GM18502 (cell line): Measurements from ENCODE around the gene SHROOM3.
"Not testable (repeated sequence)": the region's sequence is repeated elsewhere in the genome, so short reads cannot be mapped to it uniquely, and the experiment has no call there.

Source experiments
- ATAC-seq: cut with Tn5 transposase; IDR thresholded peaks from one replicate; pipeline ENCODE4 v1.9.1; 2021; ENCODE audit warnings: mild to moderate bottlenecking; ENCODE audit not compliant: unreplicated experiment, poor library complexity

SHROOM3 gene

DNA sequence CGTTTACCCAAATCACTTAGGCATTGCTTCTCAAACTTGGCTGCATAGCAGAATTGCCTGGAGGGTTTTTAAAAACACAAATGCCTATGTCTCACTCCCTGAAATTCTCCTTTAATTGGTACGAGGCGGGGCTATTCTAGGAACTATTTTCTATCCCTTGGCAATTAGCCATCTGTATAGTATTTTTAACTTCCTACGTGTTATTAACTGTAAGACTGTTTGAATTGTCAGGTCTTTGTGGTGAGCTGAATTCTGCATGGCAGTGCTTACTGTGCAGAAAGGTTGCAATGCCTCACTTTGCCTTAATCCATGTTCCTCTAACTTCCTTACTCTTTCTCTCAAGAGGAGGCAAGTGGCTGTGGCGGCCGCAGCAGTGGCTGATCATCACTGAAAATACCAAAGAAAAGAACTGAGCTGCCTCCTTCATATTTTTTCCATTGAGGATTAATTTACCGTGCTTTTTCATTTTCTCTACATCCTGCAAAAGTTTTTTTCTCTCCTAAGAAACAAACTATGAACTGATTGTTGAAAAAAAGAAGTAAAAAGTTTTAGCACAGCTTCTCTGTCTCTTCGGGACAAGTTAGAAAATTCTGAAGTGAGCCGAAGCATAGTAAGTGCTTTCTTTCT lies at the start of gene SHROOM3:
TSS of gene SHROOM3 (plus strand) at position 329 of the 627 bp plus-strand sequence. CDS start 824 bp downstream, outside the sequence.
- ATAC-seq: no peak

DNA sequence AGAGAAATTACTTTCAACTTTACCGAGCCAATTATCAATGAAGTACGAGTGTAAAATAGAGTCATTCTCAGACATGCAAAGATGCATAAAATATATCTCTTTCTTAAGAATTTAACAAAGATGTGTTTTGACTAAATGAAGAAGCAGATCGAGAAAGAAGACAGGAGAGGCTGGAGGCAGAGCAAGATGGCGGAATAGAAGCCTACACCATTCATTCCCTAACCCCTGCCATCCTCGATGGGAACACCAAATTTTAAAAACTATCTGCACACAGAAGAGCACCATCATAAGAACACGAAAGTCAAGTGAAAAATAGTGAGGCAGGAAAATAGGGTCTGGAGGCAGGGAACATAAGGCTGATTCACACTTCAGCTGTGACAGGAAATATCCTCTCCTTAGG lies 49.1 kb upstream of the SHROOM3 start:
- no peak for ATAC-seq

DNA sequence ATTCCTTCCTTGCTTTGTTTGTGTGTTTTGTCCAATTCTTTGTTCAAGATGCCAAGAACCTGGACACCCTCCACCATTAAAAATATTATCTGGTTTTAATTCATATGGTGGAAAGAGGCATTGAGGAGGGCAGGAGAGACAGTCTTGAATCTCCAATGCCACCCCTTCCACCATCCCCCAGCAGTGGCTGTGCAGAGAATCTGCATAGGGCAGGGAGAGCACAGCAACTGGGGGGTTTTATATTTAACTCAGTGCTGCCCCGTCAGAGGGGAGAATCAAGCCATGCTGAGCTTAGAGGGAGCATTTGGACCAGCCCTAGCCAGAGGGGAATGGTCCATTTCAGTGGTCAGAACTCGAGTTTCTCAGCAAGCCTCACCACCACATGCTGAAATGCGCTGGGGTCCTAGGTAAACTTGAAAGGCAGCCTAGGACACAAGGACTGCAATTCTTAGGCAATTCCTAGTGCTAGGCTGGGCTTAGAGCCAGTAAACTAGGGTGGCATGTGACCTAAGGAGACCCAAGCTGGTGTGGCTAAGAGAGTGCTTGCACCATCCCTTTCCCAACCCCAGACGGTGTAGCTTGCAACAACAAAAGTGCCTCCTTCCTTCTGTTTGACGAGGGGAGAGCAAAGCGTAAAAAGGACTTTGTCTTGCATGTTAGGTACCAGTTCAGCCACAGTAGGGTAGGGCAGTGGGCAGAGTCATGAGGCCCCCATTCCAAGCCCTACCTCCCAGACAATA lies 48.3 kb upstream of the SHROOM3 start:
- ATAC-seq: no peak

DNA sequence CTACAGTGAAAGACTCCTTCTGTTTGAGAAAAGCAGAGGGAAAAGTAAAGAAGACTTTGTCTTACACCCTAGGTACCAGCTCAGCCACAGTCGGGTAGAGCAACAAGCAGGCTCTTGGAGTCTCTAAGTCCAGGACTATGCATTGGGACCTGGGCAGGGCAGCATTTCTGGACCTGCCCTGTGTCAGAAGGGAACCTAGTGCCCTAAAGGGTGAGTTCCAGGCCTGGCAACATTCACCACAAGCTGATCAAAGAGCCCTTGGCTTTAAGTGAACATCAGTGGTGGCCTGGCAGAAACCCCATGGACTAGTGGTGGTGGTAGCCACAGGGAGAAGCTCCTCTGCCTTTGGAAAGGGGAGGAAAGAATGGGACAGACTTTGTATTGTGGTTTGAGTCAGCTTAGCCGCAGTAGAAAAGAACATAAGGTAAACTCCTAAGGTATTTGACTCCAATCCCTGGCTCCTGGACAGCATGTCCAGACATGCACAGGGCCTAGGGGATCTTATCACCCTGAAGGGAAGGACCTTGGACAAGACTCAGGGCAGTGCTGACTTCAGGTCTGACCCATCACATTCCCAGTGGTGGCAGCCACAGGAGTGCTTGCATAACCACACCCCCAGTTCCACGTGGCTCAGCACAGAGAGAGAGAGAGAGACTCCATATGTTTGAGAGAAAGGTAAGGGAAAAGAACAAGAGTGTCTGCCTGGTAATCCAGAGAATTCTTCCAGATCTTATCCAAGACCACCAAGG lies 46.7 kb upstream of the SHROOM3 start:
- no peak for ATAC-seq

DNA sequence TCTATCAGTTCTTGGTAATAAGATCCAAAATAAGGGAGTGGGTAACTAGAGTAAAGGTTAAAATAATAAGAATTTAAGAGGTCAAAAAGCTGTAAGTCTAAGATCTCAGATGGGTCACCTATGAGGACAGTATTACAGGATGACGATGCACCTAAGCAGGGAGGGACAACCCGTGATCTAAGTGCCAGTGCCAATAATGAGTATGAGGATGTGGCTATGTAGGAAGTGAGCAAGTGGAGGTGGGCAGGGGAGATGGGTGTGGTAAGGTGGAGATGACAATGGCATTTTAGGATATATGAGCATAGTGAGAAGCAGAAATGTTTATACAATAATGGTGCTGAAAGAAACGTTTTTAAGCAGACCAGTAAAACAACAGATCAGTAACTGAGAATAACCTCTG lies 33.4 kb upstream of the SHROOM3 start:
- no peak for ATAC-seq

DNA sequence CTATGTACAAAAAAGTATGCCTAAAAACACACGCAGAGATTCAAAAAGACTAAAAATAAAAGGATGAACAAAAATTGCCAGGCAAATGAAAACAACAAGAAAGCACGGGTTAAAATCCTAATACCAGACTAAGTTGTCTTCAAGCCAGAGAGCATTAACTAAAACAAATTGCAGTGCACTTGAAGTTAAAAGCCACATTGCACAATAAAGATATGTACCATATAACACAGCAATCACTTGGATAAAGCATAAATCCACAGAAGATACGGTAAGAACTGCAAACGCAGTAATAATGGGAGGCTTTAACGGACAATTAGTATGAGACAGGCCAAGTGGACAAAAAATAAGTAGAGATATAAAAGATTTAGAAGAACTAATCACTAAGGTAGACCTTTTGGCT lies 28.9 kb upstream of the SHROOM3 start:
- ATAC-seq: no peak

DNA sequence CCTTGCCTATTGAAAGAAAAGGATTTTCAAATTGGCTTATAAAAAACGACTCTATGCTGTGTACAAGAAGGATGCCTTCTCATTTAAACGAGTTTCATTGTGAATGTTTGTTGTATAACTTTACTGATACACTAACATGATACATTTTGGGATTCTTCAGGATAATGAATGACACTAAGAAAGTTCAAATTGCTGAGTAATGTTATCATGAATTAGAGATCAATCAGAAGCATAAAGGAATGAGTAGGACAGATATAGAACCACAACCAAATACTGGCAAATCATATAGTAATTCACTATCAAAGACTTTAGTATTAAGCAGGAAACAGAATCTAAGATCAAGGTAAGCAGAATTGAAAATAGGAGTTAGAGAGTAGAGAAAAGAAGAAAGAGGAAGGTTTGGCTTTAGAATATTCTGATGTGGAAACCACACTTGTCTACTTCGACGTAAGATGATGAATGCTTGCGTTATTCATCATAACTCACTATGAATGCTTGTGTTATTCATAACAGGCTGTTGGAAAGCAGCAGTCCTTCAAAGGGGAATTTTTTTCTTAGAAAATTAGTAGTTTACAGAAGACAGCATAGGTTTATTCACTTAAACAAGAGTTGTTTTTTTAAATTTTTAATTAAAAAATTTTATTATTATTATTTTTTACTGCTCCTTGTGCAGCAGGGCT lies 27.4 kb upstream of the SHROOM3 start:
- ATAC-seq: no peak

DNA sequence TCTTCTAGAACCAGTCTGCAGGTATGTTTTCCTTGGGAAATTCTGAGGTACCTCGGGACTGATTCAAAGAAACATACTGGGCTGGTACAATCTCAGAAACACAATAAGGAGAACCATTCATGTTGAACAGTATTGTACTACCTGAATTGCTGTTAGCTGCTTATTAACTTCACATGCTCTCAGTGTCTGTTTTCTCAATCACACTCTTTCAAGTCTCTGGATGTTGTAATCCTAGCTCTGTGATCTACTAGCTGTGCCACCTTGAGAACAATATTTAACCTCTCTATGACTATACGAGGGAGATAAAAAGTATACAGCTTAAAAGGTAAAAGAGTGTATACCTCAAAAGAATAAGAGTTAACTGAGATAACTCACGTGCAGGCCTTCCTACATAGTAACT lies 24.4 kb upstream of the SHROOM3 start:
- ATAC-seq: no peak

DNA sequence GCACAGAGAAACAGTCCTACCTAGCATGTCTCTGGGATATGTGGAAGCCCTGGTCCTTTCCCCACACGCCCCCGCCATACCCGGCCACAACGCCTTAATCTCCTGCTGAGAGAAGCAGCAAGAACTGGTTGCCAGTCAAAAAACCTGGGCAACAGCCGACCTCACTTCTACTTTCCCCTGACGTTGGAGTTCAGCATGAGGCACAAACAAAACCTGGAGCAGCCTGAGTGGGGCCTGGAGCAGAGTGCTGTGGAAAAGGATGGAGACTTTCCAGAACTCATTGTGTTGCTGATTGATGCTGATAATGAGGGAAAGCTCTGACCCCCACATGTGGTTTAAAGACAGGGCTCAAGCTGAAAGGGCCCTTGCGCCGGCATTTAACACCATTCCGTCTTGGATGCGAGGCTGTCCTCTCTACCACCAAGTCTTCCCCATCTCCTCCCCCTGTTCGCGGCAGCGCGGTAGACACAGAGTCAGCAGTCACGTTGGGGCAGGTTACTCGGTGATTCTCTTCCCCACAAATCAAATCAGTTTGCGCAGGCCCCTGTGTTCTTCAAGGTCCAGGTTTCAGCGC lies 14.8 kb upstream of the SHROOM3 start:
- no peak for ATAC-seq

DNA sequence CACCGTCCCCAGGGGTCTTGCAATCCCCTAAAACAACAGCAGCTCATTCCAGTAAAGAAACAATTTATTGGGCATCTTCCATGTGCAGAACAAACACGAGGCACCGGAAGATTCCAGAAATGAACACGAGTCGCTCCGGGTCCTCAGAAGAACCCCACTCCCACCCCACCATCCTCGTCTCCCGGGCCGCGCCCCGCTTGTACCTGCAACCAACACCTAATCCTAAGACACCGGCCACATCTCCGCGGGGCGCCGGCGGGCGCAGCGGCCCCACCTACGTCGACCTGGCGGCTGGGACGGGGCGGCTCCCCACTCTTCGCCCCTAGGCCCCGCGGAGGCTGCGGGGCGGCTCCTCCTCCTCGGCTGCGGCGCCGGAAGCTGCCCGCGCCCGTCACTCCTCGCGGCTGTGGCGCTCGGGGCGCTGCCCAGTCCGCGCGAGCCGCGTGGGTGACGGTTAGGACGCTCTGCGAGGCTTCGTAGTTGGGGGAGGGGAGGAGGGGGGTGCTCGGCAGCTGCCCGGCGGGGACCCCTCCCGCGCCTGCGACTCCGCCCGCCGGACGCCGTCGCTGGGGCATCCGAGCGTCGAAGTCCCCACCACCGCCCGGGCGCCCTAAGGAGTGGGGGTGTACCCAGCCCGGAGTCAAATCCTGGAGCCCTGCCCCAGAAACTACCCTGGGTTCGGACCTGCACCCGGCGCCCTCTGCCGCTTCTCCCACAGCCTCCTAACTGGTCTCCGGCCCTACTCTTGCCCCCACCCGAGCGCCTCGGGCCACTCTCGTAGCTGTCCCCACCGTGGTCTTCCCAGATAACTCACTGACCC lies 14.1 kb upstream of the SHROOM3 start, which contains the start of gene CCDC158:
TSS of gene CCDC158 (minus strand) at position 380 of the 820 bp plus-strand sequence. CDS start 17,934 bp downstream, outside the sequence.
- no peak for ATAC-seq

DNA sequence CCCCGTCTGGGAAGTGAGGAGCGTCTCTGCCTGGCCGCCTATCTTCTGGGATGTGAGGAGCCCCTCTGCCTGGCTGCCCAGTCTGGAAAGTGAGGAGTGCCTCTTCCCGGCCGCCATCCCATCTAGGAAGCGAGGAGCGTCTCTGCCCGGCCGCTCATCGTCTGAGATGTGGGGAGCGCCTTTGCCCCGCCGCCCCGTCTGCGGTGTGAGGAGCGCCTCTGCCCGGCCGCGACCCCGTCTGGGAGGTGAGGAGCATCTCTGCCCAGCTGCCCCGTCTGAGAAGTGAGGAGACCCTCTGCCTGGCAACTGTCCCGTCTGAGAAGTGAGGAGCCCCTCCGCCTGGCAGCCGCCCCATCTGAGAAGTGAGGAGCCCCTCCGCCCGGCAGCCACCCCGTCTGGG lies 11.9 kb upstream of the SHROOM3 start:
- ATAC-seq: not testable (repeated sequence)

DNA sequence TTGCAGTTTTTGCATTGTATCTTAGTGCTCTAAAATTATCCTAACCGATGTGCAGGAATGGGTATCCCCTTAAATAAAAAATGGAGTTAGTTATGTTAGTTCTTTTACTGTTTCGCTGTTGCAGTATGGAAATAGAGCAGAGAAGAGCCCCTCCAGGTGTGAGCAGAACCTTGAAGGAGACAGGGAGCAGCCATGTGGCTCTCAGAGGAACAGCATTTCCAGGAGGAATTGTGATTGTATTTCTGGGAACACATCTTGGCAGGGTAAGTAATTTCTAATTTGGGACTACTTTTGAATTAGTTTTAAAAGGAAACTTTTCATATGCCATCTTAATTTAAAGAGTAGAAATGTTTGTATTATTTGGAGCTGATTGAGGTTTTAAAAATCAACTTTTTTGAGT lies 8.8 kb upstream of the SHROOM3 start:
- ATAC-seq: no peak

DNA sequence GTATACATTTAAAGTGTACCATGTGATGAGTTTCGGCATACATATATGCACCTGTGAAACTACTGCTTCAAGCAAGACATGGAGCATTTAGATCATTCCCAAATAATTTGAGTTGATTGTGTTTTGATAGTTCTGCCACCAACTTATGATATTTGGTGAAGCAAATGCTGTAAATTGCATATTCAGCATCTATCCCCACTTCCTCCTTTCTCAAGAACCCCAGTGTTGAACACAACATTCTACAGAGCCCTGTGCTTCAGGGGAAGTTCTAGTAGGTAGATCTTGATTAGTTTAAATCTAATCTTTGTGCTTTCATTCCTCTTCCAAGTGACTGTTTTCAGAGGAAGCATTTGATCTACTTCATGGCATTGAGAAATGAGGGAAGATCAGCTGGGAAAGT lies 5.4 kb upstream of the SHROOM3 start:
- ATAC-seq: no peak

DNA sequence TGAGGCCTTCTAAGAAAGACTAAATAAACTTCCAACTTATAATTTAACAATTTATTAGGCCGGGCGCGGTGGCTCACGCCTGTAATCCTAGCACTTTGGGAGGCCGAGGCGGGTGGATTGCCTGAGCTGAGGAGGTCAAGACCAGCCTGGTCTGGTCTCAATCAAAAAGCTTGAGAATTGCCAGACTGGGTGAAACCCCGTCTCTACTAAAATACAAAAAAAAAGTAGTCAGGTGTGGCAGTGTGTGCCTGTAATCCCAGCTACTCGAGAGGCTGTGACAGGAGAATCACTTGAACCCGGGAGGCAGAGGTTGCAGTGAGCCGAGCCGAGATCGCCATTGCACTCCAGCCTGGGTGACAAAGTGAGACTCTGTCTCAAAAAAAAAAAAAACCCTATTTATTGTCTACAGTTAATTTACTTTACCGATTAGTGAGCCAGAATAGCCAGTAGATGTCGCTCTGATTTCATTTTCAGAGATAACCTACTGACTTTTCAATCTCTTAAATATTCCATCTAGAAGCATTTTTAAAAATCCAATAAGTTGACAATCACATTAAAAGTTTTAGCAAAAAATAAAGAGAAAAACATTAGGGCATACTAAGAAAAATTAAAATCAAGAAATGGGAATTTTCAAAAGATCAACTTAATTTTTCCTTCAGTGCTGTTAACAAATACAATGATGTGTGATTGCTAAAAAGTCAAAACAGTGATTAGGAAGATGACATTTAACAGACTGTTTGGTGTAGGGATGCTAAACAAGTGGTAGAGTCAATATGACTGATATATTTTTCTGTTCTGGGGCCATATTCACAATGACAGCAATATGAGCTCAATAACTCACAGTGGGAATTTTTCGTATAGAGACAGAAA lies 4.3 kb upstream of the SHROOM3 start:
- no peak for ATAC-seq

DNA sequence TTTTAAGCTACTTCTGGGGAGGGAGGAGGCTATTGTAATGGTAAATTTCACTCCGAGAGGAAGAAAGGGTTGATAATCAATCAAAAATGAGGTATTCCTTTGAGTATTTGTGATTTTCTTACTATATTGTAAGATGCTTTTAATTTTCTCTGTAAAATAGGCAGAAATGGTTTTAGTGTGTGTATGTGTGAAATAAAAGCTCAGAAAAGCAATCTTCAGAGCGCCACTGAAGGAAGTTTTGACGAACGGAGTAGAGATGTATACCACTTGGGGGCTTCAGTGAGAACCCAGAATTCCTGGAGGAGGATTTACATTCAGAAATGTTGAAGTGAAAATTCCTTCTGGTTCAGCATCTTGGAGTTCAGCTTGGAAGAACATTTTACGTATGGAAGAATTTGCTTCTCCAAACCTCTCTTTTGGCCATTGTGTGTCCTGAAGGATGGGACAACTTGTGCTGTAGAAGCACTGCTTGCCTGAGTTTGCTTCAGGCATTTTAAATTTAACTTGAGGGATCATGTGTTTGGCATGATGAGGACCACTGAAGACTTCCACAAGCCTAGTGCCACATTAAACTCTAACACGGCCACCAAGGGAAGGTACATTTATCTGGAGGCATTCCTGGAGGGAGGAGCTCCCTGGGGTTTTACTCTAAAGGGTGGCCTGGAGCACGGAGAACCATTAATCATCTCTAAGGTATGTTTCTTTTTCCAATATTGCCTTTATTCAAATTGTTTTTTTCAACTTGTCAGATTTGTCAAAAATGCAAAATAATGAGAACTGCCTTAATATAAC lies 695 bp downstream of the SHROOM3 start:
- ATAC-seq: no peak

DNA sequence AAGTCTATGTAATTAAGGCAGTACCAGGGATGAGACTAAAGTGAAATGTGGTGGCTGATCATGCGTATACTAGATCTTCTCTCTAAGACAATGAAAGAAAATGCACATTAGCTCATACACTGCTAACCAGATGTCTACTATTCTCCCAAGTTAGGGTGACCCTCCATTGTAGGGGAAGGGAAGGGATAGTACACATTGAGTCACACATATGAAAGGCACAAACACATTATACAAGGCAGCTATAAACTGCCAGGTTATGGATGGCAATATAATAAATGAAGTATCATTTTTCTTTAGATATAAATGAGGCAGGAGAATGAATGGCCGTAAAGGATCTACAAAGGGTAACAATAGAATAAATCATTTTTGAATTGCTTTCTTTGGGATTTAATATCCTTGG lies 4.5 kb downstream of the SHROOM3 start:
- ATAC-seq: no peak

DNA sequence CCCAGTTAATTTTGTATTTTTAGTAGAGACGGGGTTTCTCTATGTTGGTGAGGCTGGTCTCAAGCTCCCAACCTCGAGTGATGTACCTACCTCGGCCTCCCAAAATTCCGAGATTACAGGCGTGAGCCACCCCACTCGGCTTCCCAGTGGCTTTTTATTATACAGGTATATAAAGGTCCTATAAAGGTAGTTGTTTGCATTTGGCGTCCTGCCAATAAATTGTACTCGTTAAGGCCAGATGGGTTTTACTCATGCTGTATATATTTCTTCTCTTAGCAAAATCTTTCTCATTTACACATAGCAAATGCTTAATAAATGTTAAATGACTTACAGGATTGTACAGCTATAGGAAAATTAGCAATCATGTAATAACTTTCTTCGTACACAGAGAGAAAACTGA lies 6.9 kb downstream of the SHROOM3 start:
- no peak for ATAC-seq

DNA sequence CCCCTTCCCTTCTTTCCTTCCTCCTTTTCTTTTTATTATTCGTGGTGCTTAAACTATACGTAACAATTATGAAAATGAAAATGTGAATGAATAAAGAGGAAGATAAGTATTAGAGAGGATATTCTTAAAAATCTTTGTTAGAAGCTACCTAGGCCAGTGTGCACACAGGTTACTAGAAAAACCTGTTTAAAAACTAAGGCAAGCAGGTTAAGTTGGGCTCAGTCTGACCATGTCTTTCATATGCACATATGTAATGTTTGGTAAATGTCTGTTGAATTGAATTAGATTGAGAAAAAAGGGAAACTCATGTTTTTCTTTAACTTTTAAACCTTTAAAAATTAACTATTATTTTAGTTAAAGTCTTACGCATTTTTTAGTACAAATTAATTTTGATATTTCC lies 7.8 kb downstream of the SHROOM3 start:
- no peak for ATAC-seq
